C1 segment of cervical spinal cord (tissue), 14 donors: ENCODE measurements around the gene ZNF423.

ENCODE experiments used
- DNase-seq, 14 donors: peaks; one replicate each; lab custom pipeline; 2025; lab: John Stamatoyannopoulos, UW

The ZNF423 gene

DNA sequence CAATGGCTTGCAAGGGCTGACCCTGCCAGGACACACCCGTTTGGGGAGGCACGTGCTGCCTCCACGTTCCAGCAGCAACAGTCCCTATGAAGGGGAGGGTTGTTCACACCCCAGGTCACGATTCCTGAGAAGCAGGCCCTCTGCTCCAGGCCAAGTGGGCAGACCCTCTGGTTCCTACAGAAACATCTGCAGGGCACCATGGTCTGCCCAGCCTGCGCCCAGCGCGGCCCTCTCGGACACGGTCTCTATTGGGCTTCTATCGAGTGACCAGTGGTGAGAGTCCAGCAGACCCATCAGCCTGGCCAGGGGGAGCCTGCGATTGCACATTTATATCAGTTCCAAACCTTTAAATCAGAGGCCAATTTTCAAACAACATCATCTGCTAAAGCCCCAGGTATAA is 128.3 kb downstream of the ZNF423 start:
- DNase-seq: no peak

DNA sequence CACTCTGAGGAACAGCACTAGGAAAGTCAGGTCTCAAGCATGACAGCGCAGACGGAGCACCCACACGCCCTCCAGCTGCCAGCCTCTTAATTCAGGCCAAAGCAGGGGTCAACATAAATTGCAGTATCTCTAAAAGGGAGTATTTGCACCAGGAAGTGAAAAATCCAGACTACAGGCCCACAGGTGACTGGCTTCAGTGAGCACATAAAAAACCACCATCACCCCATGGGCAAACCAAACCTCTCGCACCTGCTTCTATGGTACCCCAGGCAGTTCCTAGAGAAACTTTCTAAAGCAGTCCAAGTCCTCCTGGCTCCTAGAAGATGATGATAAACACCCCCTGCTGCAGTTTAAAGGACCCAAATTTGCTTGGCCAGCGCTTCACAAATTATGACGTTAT is 129.8 kb downstream of the ZNF423 start:
- no peak for DNase-seq

DNA sequence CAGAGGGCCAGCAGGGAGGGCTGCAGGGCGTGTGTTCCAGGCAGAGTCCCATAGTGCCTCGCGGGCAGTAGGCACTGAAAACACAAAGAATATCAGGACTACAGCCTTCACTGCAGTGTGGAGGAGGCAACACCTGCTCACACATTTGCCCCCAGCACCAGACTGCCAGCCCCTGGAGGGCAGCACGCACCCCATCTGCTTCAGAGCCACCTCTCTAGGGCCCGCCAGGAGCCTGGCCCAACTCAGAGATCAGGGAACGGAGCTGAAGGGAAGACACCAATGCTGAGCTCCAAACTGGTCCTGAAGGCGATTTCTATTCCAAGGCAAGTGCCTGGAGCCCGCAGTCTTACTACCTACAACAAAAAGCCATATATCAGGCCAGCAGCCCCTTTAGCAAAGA is 130.3 kb downstream of the ZNF423 start:
- no peak for DNase-seq

DNA sequence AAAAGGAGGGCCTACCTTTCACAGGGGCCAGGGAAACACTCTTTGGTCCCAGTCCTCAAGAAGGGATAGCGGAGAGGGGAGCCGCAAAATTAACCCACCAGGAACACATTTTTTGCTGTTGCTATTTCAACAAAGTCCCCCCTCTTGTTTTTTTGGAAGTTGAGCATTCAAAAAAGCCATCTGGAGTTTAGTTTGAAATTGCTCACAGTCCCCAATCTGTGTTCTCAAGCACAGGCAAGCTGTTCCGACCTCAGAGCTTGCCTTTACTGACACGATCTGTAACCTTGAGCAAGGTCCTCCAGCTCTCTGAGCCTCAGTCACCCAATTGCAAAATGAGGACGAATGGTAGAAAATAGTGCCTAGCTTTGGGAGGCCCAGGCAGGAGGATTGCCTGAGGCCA is 131.1 kb downstream of the ZNF423 start:
- DNase-seq: no peak

DNA sequence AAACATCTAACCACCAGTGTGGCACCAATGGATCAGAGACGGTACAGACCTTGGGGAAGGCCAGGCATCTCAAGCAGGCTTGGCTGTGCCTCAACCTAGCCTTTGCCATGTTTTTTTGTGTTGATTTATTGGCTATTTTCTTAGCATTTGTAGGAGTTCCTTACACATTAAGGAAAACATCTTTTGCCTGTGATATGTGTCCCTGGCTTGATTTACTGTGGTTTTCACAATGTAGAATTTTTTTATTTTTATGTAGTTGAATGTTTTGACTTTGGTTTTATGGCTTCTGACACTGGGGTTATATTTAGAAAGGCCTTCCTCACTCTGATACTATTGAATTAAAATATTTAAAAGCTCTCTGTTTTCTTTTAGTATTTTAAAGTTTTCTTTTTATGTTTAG is 132.6 kb downstream of the ZNF423 start:
- DNase-seq: no peak

DNA sequence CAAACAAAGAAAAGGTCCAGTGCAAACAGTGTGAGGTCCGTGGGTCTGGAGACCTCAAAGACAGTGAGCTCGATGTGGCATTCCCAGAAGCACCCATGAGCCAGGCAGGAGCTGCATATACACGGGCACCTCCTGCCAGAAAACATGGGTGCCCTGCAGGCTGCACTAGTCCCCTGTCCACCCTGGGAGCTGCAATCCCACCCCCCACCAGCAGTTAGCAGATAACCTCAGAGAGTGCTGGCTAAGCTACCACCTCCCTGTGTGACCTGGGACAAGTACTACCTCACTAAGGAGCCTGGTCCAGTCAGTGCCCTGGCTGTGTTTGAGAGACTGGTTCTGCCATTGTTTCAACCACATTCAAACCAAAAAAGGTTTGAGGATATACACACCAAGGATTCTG is 135.7 kb downstream of the ZNF423 start:
- no peak for DNase-seq

DNA sequence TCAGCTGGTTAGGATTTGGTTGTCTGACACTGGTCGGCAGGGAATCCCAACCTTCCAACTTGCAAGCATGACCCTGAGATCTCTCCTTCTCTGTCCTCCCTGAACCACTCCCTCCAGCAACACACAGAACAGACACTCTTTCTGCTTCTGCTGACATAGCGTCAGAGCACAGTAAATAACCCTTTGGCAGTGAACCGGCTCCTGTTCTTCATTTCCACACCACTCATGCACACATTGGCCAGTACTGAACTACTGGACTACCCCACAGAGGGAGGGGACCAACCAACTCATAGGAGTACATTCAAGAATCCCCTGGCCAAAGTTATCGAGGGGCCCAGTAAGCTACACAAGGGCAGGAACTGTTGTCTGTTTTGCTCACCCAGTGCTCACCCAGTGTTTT is 138.2 kb downstream of the ZNF423 start:
- DNase-seq: no peak

DNA sequence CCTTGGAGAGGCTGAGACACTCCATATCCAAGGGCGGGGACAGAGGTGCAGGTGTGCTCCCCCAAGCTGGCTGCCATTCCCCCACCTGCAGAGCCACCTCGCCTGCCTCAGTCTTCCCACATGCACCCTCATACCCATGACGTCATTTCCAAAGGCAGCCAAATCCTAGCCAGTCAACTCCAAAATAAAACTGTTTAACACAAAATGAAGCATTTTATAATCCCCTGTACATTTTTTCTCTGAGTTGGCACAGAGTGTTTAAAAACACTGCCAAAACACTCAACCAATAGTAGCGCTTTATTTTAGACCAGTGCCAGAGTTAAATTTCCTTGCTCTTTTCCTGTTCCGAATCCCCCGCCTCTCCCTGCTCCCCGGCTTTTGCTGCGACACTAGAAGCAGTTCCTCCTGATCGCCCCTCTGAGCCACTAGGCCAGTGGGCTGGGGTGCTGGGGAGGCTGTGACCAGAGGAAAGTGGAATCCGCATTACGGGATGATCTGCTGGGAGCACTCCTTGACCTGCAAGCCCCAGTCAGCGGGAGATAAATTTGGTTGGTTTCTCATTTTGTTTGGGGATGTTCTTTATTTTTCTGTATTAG is 139.5 kb downstream of the ZNF423 start:
- DNase-seq: no peak

DNA sequence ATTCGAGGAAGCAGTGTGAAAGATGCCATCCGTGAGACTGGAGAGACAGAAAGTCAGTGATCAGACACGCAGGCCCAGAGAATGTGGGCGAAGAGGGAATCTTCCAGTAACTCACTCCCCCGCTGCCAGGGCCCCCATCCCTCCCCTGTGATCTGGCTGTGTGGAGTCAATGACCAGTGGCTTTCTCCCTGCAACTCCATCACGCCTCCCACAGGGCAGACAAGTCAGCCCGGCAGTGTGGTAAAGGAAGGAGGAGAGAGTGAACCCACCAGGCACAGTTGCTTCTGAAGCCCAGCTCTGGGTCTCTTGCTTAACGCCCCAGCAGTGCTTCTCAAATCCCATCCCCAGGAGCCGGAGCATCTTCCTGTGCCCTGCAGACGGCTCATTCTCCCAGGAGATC is 142.1 kb downstream of the ZNF423 start:
- DNase-seq: no peak

DNA sequence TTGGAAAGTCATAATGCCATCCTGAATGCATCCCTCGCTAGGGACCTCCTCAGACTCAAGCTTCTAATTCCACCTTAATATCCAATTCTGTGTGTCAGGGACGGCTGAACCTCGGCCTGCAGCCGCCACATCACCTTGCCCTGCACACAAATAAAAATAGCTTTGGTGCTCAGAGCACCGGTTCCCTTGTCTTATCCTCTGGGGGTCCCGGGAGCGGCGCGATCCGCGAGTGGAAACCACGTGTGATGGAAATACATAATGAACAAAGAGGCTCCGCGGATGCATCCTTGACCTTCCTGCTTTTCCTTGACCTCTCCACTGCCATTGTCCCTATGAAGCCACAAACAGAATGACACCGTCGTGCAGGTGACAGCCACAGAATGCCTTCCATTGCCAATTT is 143.4 kb downstream of the ZNF423 start:
- no peak for DNase-seq

DNA sequence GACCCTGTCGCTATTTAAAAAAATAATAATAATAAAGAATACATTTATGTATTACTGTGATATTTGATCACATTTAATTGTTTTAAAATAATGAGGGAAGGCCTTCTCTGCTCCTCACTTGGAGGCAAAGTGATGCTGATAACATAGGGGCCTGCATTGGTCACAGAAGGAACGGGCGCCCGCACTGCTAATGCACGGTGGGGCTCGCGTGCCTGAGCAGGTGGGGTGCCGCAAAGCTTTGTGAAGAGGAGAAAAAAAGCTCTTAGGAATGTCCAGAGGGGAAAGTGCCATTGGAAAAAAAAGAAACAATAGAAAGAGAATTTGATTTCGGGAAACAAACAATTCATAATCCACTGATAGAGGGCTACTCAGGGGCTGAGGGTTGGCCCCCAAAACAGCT is 143.8 kb downstream of the ZNF423 start:
- no peak for DNase-seq

DNA sequence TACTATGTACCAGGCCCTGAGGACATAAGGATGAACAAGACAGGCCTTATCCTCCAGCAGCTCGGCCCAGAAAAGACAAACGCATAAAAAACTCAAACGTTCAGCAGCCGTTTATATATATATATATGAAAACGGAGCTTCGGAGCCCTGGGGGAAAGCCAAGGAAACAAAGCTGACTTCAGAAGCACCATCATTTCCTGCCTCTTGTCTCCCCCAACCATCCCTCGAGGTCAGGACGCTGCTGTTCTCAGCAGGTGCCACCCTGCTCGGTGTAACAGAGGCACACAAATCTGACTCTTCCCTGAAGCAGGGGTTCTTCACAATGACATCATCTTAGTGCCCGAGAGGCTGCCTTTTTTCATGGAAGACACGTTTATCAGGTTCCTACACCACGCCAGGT is 146.9 kb downstream of the ZNF423 start:
- DNase-seq: no peak

DNA sequence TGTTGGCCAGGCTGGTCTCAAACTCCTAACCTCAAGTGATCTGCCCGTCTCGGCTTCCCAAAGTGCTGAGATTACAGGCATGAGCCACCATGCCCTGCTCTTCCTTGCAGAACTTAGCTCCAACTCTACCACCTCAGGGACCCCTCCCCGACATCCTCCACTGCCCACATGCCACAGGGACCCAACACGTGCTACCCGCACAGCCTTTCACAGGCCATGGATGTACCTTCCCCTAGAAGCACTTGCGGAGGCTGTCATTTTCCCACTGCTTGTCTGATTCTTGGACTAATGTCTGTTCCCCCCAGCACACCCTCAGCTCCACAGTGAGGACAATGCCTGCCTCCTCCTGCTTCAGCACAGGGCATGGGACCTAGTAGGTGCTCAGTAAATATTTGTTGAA is 147.4 kb downstream of the ZNF423 start:
- DNase-seq: no peak

DNA sequence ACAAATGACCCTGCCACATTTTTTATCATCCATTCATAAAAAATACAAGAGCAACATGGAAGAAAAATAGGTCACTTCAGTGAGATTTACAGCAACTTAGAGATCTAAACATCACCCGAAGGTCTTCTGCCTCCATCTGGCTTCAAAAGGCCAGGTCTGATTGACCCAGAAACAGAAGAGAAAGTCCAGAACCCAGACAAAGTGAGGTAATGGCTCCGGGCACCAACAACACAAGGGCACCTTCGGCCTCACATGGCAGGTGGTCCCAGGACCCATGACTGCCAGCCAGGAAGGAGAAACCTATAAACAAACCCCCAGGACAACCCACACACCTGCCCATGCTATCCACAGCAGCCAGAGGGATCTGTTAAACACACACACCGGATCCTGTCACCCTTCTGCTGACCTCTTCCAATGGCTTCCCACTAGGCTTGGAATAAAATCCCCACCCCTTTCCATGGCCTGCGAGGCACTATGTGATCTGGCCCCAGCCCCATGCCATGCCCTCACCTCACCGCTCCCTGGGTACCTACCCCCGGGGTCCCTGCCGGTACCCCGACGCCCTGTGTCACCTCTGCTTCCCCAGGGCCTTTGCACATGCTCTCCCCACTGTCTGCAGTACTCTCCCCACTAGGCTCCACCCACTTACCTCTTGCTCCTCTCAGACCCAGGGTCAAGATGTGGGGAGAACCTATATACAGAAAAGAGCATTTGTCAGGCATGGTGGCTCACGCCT is 149.1 kb downstream of the ZNF423 start:
- DNase-seq: no peak

DNA sequence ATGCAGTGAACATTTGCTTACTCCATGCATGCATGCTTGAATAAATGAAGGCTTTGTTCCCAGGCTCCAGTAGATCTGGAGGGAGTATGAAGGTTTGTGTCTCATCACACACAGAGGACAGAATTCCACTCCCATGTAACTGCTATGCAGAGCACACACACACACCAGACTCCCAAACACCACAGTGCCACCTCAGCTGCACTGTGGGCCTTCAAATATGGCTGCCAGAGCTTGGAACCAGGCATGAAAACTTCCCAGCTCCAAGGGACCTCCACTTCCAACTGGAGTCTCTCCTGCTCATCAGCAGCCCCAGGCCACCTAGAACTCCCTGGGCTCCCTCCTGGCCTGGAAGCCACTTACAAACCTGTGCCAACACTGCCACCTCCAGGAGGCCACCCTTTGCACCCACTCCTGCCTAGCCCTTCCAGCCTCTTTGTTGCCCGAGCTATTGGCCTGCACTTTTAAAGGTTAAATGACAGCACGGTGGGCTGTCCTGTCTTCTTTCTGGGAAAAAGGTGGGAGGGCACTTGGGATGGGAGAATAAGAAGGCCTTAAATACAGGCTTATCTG is 151.2 kb downstream of the ZNF423 start:
- no peak for DNase-seq

DNA sequence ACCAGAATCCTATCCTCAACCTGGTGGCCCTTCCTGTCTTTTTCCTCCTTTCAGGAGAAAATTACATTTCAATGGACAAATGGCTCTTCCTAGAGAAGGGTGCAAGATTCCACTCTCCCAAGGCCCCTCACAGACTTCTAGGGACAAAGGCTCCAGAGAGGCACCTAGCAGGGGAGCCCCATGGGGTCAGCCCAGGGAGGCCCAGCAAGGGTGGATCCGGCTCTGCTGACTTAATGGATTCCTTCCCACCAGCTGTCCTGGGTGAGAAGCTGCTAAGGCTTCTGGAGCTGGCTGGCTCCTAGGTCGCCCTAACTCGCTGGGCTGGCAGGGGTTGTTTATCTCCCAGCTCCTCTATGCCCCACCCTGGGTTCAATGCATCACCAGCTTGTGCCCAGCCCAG is 152.4 kb downstream of the ZNF423 start:
- no peak for DNase-seq

DNA sequence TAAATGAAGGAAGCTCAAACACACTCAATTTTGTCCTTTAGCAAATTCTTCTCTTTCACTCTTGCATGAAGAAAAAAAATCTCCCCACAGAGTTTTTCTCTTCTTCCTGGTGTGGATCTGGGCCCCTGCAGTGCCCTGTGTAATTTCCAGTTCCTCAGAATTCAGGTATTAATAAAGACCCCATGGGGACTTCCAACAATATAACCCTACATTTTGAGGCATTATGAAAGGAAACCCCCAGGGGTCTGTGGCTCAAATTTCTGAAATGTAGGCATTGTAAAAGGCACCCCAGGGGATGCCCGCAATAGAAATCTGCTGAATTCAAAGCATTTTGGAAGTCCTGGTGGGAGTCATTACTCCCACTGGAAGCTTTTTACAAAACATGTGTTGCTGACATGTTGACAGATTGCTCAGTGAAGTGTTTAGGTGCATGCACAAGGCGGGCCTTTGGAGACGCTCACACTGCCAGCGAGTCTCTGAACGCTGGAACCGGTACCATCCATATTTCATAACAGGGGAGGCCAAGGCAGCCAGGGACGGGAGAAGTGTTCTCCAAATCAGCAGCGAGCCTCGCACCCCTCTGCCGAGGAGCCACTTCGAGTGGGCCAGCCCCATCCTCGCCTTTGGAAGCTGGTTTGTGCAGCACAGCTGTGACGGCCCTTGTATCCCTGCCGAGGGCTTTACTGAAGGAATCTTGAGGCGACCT is 154.0 kb downstream of the ZNF423 start:
- peak in 1 of 14 donors; percentile 77 for DNase-seq

DNA sequence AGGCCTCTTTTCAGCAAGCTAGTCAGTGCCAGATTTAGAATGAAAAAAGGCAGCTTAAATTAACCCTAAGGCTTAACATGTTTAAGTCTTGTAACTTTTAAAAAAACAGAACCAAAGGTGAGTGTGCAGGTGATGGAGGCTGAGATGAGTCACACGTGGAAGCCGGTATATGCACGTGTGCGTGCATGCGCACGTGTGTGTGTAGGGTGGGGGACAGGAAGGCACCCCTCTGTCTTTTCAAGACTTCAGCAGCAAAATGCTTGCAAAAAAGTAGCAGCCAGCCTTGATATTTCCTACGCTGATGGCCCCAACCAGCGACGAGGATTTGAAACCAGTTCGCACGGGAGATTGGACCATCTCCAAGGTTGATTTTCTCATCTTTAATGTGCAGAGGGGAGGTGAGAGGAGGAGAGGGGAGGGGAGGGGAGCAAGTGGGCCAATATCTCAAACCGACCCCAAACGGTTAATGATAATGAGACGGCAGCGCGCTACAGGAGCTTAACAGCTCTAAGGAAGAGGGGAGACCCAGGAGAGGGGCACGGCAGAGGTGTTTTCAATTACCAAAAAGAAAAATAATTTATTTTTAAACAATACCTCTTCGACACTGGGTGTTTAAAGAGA is 154.7 kb downstream of the ZNF423 start:
- DNase-seq: no peak

DNA sequence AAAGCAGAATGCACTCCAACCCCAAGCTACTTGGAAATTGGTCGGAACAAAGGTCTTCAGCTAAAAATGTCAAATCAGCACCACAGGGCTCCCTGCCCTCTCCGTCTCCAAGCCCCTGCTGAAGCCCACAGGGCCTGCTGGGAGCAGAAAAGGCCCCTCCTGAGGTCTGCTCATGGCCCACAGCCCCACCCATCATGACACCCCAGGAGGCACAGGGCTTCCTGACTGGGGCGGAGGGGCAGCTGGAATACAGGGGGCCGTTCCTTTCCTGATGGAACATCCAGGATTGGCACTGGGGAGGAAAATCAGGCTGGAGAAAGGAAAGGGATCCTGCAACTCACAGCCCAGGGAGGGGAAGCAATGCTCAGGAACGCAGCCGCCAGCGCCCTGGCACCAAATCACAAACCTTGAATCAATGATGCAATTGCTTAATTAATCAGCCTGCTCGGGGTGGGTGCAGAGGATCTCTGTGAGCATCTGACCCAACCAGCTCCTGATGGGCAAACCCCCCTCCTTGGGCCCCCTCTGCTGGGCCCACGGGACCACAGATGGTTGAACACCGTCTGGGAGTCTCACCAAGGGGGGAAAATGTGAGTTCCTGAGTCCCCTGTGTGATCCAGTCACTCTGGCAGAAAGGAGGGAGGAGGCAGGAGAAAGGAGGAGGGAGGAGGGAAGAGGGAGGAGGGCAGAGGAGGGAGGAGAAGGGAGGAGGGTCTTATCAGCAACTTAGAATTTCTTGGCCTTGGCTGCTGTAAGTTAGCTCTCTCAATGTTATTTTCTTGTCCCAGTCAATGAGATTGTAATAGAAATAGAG is 155.5 kb downstream of the ZNF423 start:
- DNase-seq: no peak

DNA sequence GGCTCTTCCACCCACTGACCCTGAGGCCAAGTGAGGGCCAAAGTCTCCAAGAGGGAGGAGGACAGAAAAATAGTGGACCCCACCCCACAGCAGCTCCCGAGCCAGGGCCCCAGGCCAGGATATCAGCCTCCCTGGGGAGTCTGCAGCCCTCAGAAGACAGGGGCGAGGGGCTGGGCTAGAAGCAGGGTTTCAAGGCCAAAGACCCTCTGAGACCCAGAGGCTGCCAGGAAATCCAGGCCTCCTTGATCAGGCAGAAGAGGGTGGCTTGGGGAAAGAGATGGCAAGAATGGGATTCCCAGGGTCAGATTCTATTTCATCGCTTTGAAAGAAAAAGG is 156.1 kb downstream of the ZNF423 start:
- DNase-seq: no peak
